WERI-Rb-1 (cell line): ENCODE measurements around the gene SLC22A17.

Experiments used
- DNase-seq: peaks from one replicate; pipeline ENCODE4 v3.0.0-alpha.2; 2020
- H3K27ac ChIP-seq: fragments of 250-450 bp; sonication (Bioruptor Pico); 2 replicates; pipeline ENCODE4 v1.5.1; 2020; ENCODE audit warnings: mild to moderate bottlenecking, moderate library complexity
- H3K27me3 ChIP-seq: fragments of 250-450 bp; sonication (Bioruptor Pico); 2 replicates; pipeline ENCODE4 v1.5.1; 2021; ENCODE audit warnings: mild to moderate bottlenecking, low read depth, moderate library complexity; ENCODE audit not compliant: insufficient read depth, severe bottlenecking
- H3K36me3 ChIP-seq: fragments of 250-450 bp; sonication (Bioruptor Pico); 2 replicates; pipeline ENCODE4 v1.5.1; 2020; ENCODE audit warnings: mild to moderate bottlenecking, moderate library complexity
- H3K4me3 ChIP-seq: 2 replicates; pipeline ENCODE4 v1.5.1; 2011; ENCODE audit warnings: low read depth, mild to moderate bottlenecking, control low read depth, low read length
- H3K9me3 ChIP-seq: fragments of 250-450 bp; sonication (Bioruptor Pico); 2 replicates; pipeline ENCODE4 v1.5.1; 2021; ENCODE audit warnings: mild to moderate bottlenecking, moderate library complexity; ENCODE audit not compliant: severe bottlenecking
- TF ChIP-seq, protein P1 (sequence below): IDR thresholded peaks from 2 replicates; pipeline ENCODE4 v1.5.1; 2011; ENCODE audit warnings: low read depth, mild to moderate bottlenecking, control low read depth, inconsistent platforms, low read length

SLC22A17 gene

DNA sequence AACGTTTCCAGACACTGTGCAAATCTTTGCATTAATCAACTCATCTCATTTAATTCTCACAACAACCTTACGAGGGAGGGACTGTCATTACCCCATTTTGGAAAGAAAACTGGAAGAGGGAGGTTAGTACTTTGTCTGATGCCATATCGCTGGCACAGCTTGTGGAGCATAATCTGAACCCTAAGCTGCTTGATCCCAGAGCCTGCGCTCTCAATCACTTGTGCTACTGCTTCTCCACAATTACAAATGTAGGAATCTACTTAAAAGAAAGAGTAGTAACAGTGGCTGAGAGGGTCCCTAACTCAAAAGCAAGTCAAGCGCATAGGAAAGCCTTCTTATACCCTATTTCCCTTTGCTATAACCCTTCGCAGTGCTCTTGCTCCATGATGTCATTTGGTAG lies 9.1 kb upstream of the SLC22A17 start:
- DNase-seq, result peak; percentile 45
- H3K27me3 ChIP-seq, result no peaks in the 10 kb centered on the region
- peaks cover 59% of the 10 kb centered on the region for H3K36me3 ChIP-seq
- TF ChIP-seq, protein P1, sequence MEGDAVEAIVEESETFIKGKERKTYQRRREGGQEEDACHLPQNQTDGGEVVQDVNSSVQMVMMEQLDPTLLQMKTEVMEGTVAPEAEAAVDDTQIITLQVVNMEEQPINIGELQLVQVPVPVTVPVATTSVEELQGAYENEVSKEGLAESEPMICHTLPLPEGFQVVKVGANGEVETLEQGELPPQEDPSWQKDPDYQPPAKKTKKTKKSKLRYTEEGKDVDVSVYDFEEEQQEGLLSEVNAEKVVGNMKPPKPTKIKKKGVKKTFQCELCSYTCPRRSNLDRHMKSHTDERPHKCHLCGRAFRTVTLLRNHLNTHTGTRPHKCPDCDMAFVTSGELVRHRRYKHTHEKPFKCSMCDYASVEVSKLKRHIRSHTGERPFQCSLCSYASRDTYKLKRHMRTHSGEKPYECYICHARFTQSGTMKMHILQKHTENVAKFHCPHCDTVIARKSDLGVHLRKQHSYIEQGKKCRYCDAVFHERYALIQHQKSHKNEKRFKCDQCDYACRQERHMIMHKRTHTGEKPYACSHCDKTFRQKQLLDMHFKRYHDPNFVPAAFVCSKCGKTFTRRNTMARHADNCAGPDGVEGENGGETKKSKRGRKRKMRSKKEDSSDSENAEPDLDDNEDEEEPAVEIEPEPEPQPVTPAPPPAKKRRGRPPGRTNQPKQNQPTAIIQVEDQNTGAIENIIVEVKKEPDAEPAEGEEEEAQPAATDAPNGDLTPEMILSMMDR, result no peak
- H3K9me3 ChIP-seq, result no peaks in the 10 kb centered on the region
- no peak overlapping the region for H3K4me3 ChIP-seq
- peak overlapping the region; percentile 22 for H3K27ac ChIP-seq

DNA sequence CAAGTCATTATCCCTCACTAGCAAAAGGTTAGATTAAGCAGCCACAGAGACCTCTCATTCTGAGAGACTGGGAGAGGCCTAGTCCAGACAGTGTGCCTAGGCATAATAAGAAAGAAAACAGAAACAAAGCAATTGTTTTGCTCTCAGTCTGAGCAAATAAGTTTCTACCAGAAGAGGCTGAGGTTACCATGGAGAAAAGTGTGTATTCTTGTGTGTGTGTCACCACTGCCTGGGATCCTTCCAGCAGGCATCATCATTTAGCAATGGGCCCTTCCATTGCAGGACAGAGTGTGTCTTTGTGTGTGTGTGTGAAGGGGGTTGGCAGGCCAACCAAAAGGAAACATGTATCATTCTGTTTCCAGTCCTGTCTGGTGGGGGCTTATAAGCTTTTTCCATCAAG lies 8.6 kb upstream of the SLC22A17 start:
- Histone ChIP-seq H3K9me3 (no peaks in the 10 kb centered on the region), H3K4me3 (no peak overlapping the region), H3K27ac (peak overlapping the region; percentile 7), H3K27me3 (no peaks in the 10 kb centered on the region), H3K36me3 (peaks cover 63% of the 10 kb centered on the region)
- no peak for DNase-seq
- TF ChIP-seq, protein P1, result no peak

DNA sequence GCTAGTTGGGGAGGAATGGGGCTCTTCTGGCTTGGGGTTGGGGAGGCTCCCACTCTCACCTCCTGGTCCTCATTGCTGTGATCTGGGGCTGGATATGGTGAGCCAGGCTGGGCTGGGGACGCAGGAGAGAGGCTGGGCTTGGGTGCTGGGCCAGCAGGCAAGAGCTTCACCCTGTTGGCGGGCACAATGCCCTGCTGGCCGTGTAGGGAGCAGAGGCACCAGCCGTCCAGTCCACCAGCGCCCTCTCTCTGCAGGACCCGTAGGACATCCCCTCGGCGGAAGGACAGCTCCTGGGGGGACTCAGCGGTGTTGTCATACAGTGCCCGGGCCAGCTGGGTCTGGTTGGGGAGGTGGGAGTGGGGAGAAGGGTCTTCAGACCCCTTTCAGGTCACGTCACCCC lies 7.8 kb upstream of the SLC22A17 start:
- 0 out of 2 replicates have a peak overlapping the region, but pooled peaks have one; percentile 10 for H3K27ac ChIP-seq
- H3K27me3 ChIP-seq, result no peaks in the 10 kb centered on the region

DNA sequence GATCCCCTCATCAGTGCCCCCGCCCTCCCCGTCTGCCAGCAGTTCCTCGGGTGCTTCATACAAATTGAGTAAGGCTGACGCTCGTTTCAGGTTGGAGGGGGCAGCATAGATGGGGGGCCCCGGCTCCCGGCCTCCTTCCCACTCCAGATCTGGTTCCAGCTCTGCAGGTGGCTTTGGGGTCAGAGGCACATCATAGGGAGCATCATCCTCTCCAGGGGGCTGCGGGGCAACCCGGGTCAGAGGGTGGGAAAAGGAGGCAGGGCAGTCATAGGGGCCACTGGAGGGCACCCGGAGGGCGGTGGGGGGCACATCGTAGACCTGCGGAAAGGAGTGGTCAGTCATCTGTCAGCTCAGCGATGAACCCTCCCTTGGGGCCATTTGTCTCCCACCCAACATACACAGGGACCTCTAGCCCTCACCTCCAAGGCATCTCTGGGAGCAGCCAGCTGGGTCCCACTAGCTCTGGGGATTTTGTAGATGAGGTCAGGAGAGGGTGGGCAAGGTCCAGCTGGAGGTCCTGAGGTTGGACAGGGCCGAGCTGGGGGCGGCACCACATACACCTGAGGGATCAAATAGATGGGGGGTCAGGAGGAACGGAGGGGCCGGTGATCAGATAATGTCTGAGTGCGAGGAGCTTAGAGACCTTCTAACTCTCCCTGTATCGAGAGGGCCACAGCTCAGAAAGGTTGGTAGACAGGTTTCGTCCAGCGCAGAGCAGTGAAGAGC lies 7.2 kb upstream of the SLC22A17 start:
- peaks cover 68% of the 10 kb centered on the region for H3K36me3 ChIP-seq
- TF ChIP-seq, protein P1, result no peak
- 0 out of 2 replicates have a peak overlapping the region, but pooled peaks have one; percentile 10 for H3K27ac ChIP-seq
- DNase-seq, result no peak
- H3K9me3 ChIP-seq, result no peaks in the 10 kb centered on the region
- no peak overlapping the region for H3K4me3 ChIP-seq
- H3K27me3 ChIP-seq, result no peaks in the 10 kb centered on the region

More for the DNA sequence above, 7.8 kb upstream of the SLC22A17 start:
- TF ChIP-seq, protein P1, result peak; percentile 49
- DNase-seq, result peak; percentile 35
- no peaks in the 10 kb centered on the region for H3K9me3 ChIP-seq
- H3K4me3 ChIP-seq, result no peak overlapping the region
- peaks cover 66% of the 10 kb centered on the region for H3K36me3 ChIP-seq

DNA sequence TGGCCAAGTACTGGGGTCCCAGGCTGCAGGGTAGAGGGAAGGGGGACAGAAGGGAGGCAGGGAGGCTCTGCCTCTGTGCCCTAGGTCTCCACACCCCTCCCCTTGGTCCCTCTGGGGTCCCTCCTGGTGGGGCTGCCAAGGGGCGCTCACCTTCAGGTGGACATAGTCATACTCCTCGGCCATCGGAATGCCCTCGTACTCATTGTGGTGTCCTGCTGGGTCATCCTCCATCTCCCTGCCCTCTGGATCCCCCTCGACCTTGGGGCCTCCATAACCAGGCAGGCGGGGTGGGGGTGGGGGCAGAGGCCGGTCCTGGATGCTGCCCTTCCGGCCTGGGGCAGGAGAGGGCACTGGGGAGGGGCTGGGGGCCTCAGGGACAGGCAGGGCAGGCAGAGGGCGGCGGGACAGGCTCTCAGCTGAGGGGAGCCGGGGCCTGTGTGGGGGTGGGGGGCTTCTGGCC lies 6.5 kb upstream of the SLC22A17 start:
- Histone ChIP-seq H3K36me3 (peaks cover 65% of the 10 kb centered on the region), H3K9me3 (no peaks in the 10 kb centered on the region), H3K27me3 (no peaks in the 10 kb centered on the region), H3K27ac (peak overlapping the region; percentile 45), H3K4me3 (no peak overlapping the region)
- TF ChIP-seq, protein P1, result no peak
- DNase-seq, result no peak
